Measurements from ENCODE around the gene FOXP1. TPM values are rescaled to one million over a fixed set of nuclear protein-coding genes. Genes with fewer than 3 reads are reported as not detected.

FOXP1 gene
- total RNA-seq, 1 donor from 2014 or later: 113 TPM

DNA sequence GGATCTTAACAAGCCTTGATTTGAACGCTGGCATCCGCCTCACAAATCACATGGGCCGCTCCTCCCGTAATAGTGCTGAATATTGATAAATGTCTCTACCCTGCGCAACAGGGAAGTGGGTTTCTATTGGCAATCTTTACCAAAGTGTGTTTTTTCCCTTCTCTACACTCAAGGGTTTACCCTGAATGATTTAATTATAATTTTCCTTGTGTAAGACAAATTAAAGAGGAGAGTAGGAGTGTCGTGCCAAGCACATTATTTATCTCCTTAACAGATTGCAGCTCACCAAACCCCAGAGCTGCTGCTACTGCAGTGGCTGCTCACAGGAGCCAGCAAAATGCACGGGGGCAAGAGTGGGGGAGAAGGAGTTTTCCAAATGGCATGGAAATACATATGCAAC is 545.8 kb downstream of the FOXP1 start:
- no peak for DNase-seq (ENCODE audit: extremely low spot score, unreplicated experiment)
- no peak for TF ChIP-seq CTCF (conservative IDR thresholded peaks at IDR 0.05)
- Mint-ChIP-seq H3K9me3 (no peaks in the 10 kb centered on the region), H3K4me3 (no peak overlapping the region), H3K36me3 (peaks cover 58% of the 10 kb centered on the region), H3K27ac (peak overlapping the region; percentile 12), H3K27me3 (no peaks in the 10 kb centered on the region), H3K4me1 (ENCODE audit: unreplicated experiment) (peaks cover 40% of the 10 kb centered on the region)

- peaks cover 60% of the 10 kb centered on the region for H3K36me3 Mint-ChIP-seq
- TF ChIP-seq CTCF (conservative IDR thresholded peaks at IDR 0.05): no peak
- no peak overlapping the region for H3K27ac Mint-ChIP-seq
- H3K27me3 Mint-ChIP-seq: no peaks in the 10 kb centered on the region
- no peaks in the 10 kb centered on the region for H3K9me3 Mint-ChIP-seq
- peaks cover 48% of the 10 kb centered on the region for H3K4me1 Mint-ChIP-seq (ENCODE audit: unreplicated experiment)
- H3K4me3 Mint-ChIP-seq: no peak overlapping the region
- no peak for DNase-seq (ENCODE audit: extremely low spot score, unreplicated experiment)
These were observed 547.6 kb downstream of the FOXP1 start for GRCh38 chr3:71035886-71036285.

- H3K4me1 Mint-ChIP-seq (ENCODE audit: unreplicated experiment): peaks cover 48% of the 10 kb centered on the region
- no peaks in the 10 kb centered on the region for H3K9me3 Mint-ChIP-seq
- peaks cover 60% of the 10 kb centered on the region for H3K36me3 Mint-ChIP-seq
- no peaks in the 10 kb centered on the region for H3K27me3 Mint-ChIP-seq
- H3K4me3 Mint-ChIP-seq: no peak overlapping the region
- TF ChIP-seq CTCF (conservative IDR thresholded peaks at IDR 0.05): no peak
- H3K27ac Mint-ChIP-seq: no peak overlapping the region
- DNase-seq (ENCODE audit: extremely low spot score, unreplicated experiment): no peak
These were observed 548.2 kb downstream of the FOXP1 start for GRCh38 chr3:71035314-71035713.

- Mint-ChIP-seq H3K27ac (peak overlapping the region; percentile 47), H3K36me3 (peaks cover 59% of the 10 kb centered on the region), H3K4me3 (no peak overlapping the region), H3K9me3 (no peaks in the 10 kb centered on the region), H3K27me3 (no peaks in the 10 kb centered on the region), H3K4me1 (ENCODE audit: unreplicated experiment) (peaks cover 39% of the 10 kb centered on the region)
- no peak for DNase-seq (ENCODE audit: extremely low spot score, unreplicated experiment)
- TF ChIP-seq CTCF (conservative IDR thresholded peaks at IDR 0.05): no peak
These were observed 549.8 kb downstream of the FOXP1 start for GRCh38 chr3:71033681-71034220.

- TF ChIP-seq CTCF (conservative IDR thresholded peaks at IDR 0.05): no peak
These were observed 551.5 kb downstream of the FOXP1 start for GRCh38 chr3:71031914-71032521.

More at GRCh38 chr3:71031914-71032521, 551.5 kb downstream of the FOXP1 start:
- Mint-ChIP-seq H3K4me3 (no peak overlapping the region), H3K36me3 (peaks cover 59% of the 10 kb centered on the region), H3K27me3 (no peaks in the 10 kb centered on the region), H3K27ac (no peak overlapping the region), H3K9me3 (no peaks in the 10 kb centered on the region), H3K4me1 (ENCODE audit: unreplicated experiment) (peaks cover 29% of the 10 kb centered on the region)
- DNase-seq (ENCODE audit: extremely low spot score, unreplicated experiment): no peak

Data from type B pancreatic cell (in vitro differentiated cells).